C4-2B (cell line): ENCODE measurements around the gene CX3CR1.

Experiments
- H3K27ac ChIP-seq: fragments of 450-650 bp; 2 replicates; pipeline ENCODE4 v1.5.1; 2017
- CTCF ChIP-seq: fragments of 450-650 bp; conservative IDR thresholded peaks from 2 replicates; pipeline ENCODE4 v1.5.1; 2017; ENCODE audit warnings: mild to moderate bottlenecking
- ZFX ChIP-seq: fragments of 450-650 bp; IDR thresholded peaks from 2 replicates; pipeline ENCODE4 v1.6.1; 2017

CX3CR1 gene

DNA sequence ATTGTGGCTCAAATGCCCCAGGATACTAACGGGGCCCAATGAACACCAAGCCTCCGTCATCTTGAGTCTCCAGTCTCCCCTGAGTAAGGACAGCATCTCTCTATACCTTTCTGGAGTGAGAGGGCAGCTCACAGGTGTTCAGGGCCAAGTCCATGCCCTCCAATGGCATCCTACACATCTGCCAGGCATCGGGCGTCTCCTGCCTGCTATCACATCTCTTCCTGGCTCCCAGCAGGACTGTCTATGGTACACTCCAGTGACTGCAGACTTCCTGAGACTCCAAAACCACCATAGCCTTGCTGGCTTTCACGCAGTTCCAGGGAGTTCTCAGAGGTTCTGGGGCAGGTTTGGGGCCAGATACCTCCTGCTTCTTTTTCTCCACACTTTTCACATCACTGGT lies 28.3 kb downstream of the CX3CR1 start:
- TF ChIP-seq ZFX (no peak), CTCF (no peak)
- no peak overlapping the region for H3K27ac ChIP-seq

GRCh38 chr3:39250116-39250747 lies 29.6 kb downstream of the CX3CR1 start:
- H3K27ac ChIP-seq: no peak overlapping the region
- TF ChIP-seq CTCF: no peak

GRCh38 chr3:39249453-39250115 lies 30.3 kb downstream of the CX3CR1 start:
- no peak overlapping the region for H3K27ac ChIP-seq
- TF ChIP-seq ZFX: no peak
- no peak for TF ChIP-seq CTCF

DNA sequence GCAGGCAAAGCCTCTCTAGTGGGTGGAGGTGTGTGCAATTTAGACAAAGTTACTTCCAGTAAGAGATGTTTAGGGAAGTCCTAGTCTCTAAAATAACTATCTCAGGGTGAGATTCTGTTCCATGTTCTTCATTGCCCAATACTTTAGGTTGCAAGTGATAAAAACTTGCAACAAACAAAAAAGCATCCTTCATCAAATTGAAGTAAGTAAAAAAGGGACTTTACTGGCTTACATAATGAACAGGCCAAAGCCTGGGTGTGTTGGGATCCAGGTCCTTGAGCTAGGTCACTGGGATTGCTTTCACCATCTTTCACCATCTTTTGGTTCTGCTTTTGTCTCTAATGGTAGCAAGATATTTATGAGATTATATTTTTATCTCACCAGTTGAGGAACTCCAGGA lies 38.3 kb downstream of the CX3CR1 start:
- H3K27ac ChIP-seq: no peak overlapping the region
- no peak for TF ChIP-seq ZFX
- TF ChIP-seq CTCF: no peak

DNA sequence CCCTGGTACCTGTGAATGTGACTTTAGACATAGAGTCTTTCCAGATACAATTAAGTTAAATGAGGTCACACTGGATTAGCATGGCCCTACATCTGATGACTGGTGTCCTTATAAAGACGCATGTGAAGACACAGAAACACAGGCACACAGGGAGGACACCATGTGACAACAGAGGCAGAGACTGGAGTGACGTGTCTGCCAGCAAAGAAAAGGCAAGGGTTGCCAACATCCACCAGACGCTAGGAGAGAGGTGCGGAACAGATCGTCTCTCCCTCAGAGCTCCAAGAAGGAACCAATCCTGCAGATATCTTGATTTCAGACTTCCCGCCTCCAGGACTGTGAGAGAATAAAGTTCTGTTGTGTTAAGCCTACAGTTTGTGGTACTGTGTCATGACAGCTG lies 42.8 kb downstream of the CX3CR1 start:
- H3K27ac ChIP-seq: no peak overlapping the region
- TF ChIP-seq CTCF: no peak
- no peak for TF ChIP-seq ZFX

DNA sequence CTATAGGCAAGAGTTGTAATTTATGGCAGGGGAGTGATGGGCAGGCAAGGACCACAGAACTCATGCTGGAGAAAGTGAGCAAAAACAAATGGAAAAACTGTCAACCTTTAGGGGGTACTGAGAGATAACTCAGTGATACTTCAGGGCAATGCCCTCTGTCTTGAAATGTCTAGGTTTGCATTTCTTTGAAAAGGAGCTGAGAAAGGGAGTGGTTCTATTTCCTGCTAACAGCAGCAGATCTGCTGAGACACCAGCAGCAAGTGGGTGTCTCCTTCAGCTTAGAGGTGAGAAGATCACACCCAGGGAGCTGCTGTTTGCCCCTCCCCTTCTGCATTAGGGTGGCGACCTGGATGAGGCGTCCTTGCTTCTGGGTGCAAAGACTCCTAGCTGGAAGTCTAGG lies 45.2 kb downstream of the CX3CR1 start:
- no peak overlapping the region for H3K27ac ChIP-seq
- TF ChIP-seq CTCF: no peak
- TF ChIP-seq ZFX: no peak

- no peak for TF ChIP-seq ZFX
- TF ChIP-seq CTCF: no peak
- H3K27ac ChIP-seq: no peak overlapping the region
Observed at GRCh38 chr3:39232859-39233258, 47.0 kb downstream of the CX3CR1 start.
